GM21423 (cell line): ENCODE results near the gene LAMTOR2.
A peak's percentile ranks its signal among the peaks of the same experiment; 100 is the strongest.
"Not testable (repeated sequence)": the region's sequence is repeated elsewhere in the genome, so short reads cannot be mapped to it uniquely, and the experiment has no call there.

ENCODE experiments used
- ATAC-seq: cut with Tn5 transposase; IDR thresholded peaks from one replicate; pipeline ENCODE4 v1.9.1; 2021; ENCODE audit warnings: mild to moderate bottlenecking, moderate library complexity; ENCODE audit not compliant: unreplicated experiment

The LAMTOR2 gene

GRCh38 chr1:156051011-156051725 is 3.4 kb upstream of the LAMTOR2 start:
- ATAC-seq, result no peak

DNA sequence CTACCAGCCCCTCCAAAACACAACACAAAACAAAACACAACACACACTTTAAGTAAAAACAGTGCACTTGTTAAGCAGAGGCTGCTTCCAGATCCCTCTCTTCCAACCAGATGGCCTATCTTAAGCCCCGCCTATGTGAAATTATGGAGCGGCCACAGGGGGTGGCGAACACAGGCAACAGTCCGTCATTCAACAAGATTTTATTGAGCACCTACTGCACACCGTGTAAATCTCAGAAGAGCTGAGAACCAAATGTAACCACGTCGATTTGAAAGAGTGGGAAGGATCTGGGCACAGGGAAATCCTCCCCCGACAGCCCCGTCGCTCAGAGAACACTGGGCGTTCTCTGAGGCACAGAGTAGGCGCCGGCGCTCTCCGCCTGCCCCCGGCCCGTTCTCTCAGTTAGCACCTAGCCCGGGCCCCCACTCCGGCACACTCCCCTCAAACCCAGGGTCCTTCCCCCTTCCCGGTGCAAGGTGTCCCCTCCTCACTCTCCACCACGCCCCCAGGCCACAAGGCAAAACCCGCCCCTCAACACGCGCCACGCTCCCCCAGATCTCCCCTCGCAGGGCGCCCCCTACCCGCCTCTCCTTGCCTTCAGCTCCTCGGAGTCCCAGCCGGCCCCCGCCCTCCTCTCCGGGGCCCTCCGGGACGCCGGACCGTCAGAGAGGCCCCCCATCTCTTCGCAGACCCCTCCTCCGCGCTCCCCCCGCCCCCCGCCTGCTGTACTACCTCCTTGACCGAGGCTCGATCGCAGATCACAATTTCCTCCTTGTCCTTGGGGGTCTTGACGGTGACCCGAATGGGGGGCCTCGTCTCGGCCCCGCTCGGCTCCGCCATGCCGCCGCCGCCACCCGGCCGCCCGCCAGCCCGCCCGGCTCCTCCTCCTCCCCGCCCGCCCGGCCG is 1.5 kb upstream of the LAMTOR2 start:
- no peak for ATAC-seq

DNA sequence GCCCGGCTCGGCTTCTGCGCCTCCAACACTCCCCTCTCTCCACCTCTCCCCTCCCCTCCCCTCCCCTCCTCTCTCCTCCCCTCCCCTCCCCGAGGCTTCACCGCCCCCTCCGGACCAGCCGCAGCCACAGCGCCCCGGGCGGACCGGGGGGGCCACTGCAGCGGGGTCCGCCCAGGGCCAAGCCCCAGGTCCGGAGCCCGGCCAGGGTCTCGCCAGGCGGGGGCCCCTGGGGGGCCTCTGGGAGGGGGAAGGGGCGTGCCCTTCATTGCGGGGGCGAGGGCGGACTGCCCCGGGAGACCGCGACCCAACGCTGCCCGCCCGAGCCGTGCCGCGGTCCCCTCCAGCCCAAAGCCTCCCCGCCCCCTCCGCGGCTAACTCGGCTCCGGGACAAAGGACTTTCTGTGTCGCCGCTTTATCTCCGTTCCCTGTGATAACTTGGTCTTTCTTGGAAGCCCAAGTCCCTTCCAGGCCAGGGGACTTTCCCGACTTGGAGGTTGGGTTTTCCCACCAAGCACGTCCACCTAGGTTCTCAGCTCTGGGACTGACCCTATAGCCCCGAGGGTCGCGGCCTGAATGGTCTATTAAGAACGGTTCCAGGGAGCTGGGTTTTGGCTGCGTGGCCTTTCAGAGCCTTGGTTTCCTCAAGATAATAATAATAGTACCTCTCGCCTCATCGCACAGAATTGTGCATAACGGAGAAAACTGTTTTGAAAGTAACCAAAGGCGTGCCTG is 648 bp upstream of the LAMTOR2 start, which contains the start of gene UBQLN4:
UBQLN4 (minus strand) TSS at position 31 of the 732 bp plus-strand sequence. CDS start 97 bp downstream, outside the sequence.
- ATAC-seq, result peak; percentile 46

- ATAC-seq, result no peak
Observed at GRCh38 chr1:156055281-156056048, 883 bp downstream of the LAMTOR2 start.

GRCh38 chr1:156056326-156056849 is 1.8 kb downstream of the LAMTOR2 start:
- ATAC-seq, result no peak

DNA sequence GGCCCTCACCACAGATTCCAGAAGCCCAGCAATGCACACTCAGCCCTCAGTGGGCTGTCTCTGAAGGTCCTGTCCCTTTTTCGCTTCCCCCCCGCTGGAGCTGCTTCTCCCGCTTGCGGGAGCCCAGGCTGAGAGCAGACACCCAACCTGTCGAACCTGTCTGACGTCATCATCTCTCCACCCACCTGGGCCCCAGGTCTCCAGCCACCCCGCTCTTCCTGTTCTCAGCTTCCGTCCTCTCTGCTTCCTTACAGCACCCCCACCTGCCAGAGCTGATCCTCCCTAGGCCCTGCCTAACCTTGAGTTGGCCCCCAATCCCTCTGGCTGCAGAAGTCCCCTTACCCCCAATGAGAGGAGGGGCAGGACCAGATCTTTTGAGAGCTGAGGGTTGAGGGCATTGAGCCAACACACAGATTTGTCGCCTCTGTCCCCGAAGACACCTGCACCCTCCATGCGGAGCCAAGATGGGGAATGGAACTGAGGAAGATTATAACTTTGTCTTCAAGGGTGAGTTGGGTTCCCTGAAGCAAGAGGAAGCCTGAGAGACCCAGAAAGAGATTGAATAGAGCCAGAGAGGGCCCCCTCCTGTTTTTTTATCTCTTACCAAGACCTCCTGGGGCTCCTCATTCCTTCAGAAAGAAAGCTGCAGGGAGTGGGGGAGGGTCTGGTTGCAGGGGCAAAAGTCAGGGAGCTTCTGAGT is 6.5 kb downstream of the LAMTOR2 start, which contains the start of gene RAB25:
RAB25 (plus strand) TSS at position 224 of the 700 bp plus-strand sequence; CDS start at position 465, 241 bp downstream.
- ATAC-seq, result no peak

- ATAC-seq, result no peak
Observed at GRCh38 chr1:156062189-156062588, 7.6 kb downstream of the LAMTOR2 start.

DNA sequence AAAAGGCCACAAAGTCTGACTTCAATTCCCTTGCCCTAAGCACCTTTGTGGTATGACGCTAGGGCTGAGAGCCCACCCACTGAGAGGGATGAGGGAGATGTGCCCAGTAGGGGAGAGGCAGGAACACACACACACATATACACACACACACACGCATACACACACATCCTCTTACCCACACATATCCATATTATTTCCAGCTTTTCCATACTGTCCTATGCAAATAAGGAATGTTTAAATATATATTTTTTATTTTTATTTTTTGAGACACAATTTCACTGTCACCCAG is 9.4 kb downstream of the LAMTOR2 start:
- ATAC-seq, result no peak

GRCh38 chr1:156064615-156065014 is 10.0 kb downstream of the LAMTOR2 start:
- no peak for ATAC-seq

GRCh38 chr1:156065212-156065611 is 10.6 kb downstream of the LAMTOR2 start:
- ATAC-seq, result no peak

DNA sequence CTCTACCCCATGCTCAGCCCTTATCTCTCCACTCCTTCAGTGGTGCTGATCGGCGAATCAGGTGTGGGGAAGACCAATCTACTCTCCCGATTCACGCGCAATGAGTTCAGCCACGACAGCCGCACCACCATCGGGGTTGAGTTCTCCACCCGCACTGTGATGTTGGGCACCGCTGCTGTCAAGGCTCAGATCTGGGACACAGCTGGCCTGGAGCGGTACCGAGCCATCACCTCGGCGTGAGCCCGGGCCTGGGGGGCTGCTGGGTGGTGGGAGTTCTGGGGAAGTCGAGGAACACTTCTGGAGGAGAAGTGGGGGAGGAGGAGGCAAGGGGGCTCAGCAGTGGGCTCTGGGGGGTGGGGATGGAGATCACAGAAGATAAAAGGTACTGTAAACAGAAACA is 11.3 kb downstream of the LAMTOR2 start:
- no peak for ATAC-seq

- no peak for ATAC-seq
Observed at GRCh38 chr1:156067262-156067661, 12.7 kb downstream of the LAMTOR2 start.

- ATAC-seq, result no peak
Observed at GRCh38 chr1:156069490-156070455, 15.2 kb downstream of the LAMTOR2 start.

GRCh38 chr1:156070548-156070947 is 16.0 kb downstream of the LAMTOR2 start:
- ATAC-seq, result no peak

GRCh38 chr1:156071332-156071816 is 16.8 kb downstream of the LAMTOR2 start:
- not testable (repeated sequence) for ATAC-seq

GRCh38 chr1:156072251-156072650 is 17.7 kb downstream of the LAMTOR2 start:
- ATAC-seq, result no peak

DNA sequence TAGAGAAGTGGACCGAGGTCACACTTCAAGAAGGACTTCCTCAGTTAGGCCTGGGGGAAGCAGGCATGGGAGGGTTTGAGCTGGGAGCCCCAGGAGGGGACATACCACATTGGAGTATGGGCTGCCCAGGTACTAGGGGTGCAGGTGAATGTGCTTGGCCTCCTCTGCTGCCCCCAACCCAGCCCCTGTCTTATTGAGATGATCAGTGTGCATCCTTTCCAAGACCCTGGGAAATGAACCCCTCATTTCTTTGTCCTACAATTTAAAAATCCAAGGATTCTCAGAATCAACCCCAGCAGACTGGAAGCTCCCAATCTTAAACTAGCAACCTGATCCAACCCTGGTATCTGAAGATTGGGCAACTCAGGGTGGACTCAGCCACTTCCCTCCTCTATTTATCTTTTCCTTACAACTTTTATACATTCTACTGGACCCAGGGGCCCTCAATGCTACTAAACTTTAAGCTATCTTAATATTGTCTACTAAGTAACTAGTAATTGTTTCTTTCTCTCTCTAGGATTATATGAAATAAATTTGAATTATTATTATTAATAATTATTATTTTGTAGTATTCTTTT is 18.6 kb downstream of the LAMTOR2 start:
- ATAC-seq, result no peak

- ATAC-seq, result no peak
Observed at GRCh38 chr1:156073740-156074139, 19.2 kb downstream of the LAMTOR2 start.
